ENCODE results near the gene RPL39L.
"Not testable (repeated sequence)": the region's sequence is repeated elsewhere in the genome, so short reads cannot be mapped to it uniquely, and the experiment has no call there.

RPL39L gene

GRCh38 chr3:187139126-187139894, at the start of gene RPL39L:
TSS of gene RPL39L (minus strand) at chr3:187139496. CDS start at chr3:187121300, 18,196 bp downstream.
- no peak for FAIRE-seq
- no peak for DNase-seq (ENCODE audit: low spot score)

DNA sequence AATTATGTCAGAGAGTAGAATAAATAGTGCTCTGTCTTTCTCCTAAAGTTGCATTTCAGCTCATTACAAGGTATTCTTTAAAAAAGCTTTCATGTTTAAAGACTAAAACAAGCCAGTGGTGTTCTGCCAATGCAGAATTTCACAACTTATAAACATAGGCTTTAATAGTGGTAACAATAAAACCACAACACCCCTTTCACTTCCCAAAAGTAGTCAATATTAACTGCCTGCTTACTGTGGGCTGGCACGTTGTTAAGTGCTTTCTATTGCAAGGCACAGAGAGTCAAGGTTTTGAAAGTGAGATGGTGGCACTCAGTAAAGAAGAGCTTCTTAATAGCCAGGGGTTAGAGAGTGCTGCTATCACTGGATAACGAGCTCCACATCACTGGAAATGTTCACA, 49.6 kb upstream of the RPL39L start:
- DNase-seq (ENCODE audit: low spot score) (no peak), FAIRE-seq (no peak)

DNA sequence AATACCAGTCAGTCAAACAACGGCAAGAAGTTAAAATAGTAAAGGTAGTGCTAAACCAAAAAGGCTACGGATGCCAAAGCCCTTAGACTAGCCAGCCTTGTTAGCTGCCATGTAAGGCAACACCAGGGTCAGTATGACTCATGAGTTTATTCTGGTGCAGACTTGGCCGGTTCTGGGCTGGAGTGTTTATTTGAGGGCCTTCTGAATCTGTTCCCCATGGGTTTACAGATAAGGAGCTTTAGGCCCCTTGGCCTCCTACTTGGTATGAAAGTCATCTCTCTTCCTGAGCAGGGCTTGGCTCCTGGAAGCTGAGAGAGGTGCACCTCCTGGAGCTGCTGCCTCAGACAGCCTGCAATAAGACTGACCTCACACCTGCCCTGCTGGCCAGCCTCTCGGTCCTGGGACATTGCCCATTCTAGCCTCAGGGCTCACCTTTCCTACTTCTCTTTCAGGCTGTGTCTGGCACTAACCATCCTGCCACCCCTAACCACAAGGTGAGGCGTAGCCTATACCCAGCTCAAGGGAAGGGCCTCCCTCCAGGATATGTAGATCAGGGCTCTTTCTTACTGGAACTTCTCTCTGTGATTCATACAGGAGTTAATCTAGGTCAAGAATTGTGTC, 47.6 kb upstream of the RPL39L start:
- FAIRE-seq (no peak), DNase-seq (ENCODE audit: low spot score) (no peak)

DNA sequence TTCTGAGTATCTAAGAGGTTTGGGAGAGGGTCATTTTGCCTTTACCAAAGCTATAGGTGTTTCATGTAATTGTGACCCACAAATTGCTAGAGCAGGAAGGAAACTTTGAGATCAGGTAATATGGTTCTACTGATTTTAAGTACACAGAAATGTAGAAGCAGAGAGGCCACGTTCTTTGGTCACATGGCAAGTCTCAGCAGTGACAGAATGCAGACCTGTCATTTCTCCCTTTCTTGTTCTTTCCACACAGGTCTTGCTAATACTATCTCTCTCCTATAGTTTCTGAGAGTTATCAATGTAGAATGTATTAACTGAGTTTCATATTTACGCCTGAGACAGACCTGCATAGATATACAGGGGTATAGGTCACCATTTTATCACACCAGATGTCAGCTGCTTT, 47.1 kb upstream of the RPL39L start:
- DNase-seq (ENCODE audit: low spot score) (no peak), FAIRE-seq (no peak)

DNA sequence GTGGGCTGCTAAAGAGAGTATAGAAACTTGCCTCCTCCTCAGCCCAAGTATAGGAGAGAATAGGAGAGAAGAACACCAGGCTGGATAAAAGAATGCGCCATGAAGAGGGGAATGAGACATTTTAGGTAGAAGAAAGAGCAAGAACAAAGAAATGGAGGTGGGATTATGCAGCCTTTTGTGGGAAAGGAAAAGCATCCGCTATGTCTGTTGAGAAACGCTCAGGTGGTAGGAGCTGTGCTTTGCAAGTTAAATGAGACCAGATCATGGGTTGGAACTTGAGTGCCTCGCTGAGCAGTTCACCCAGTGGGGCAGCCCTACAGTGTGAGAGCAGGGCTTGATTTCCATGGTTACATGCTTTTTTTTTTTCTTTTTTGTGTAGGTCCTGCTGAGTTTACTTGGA, 46.5 kb upstream of the RPL39L start:
- no peak for FAIRE-seq
- DNase-seq (ENCODE audit: low spot score) = no peak

GRCh38 chr3:187183903-187184302, 44.6 kb upstream of the RPL39L start:
- DNase-seq (ENCODE audit: low spot score) (no peak), FAIRE-seq (no peak)

DNA sequence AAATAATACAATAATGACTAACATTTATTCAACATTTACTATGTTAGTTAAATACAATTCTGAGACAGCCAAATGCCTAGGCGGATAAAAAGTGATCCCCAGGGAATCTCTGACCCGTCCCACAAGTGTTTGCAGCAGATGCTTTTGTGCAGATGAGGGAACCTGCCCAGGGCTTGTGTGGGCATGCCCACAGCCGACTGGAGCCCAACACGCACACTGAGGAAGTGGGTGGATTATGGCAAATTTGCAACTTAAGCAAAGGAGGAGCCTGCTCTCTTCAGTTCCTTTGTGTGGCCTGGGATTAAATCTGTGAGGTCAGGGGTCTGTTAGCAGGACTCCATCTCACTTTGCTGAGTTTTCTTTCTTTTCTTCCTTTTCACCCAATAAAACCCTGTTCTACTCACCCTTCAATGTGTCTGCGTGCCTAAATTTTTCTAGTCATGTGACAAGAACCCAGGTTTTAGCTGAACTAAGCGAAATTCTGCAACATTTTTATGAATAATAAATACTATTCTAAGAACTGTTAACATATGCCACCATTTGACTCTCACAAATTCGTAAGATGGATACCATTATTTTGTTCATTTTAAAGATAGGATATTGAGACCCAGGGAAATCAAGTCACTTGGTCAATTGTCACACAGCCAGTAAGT, 44.0 kb upstream of the RPL39L start:
- no peak for FAIRE-seq
- no peak for DNase-seq (ENCODE audit: low spot score)

DNA sequence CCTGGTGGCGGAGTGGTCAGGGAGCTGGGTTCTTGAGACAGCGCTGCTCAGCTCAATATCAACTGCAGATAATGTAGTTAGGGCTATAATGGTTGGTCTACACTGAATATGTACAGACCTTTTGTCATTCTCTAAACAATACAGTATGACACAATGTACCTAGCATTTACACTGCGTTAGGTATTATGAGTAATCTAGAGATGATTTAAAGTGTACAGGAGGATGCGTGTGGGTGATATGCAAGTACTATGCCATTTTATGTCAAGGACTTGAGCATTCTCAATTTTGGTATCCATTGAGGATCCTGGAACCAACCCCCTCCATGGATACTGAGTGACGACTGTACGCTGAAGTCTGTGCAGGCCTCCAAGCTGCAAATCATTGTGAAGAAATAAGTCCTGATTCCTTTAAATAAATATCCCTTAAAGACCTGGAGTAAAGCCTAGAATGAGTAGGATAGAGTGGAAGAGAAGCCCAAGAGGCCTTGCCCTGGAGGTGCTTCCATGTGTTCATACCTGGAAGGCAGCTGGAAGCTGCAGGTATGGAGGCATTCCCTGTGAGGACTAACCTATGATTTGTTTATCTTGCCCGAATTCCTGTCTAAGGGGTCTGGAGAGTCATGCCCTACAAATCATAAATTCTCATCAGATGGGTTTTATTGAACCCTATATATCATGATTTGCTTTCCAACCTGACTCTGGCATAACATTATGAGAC, 42.3 kb upstream of the RPL39L start:
- FAIRE-seq = no peak
- DNase-seq (ENCODE audit: low spot score) = no peak

GRCh38 chr3:187172929-187173328, 33.6 kb upstream of the RPL39L start:
- FAIRE-seq (no peak), DNase-seq (ENCODE audit: low spot score) (no peak)

DNA sequence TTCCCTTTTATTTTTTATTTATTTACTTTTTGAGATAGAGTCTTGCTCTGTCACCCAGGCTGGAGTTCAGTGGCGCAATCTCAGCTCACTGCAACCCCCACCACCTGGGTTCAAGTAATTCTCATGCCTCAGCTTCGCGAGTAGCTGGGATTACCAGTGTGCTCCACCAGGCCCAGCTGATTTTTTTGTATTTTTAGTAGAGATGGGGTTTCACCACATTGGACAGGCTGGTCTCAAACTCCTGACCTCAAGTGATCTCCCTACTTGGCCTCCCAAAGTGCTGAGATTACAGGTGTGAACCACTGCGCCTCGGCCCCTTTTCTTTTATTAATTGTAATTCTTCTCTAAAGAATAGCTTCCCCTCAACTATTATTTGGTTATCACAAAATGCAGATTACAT, 31.6 kb upstream of the RPL39L start:
- not testable (repeated sequence) for DNase-seq (ENCODE audit: low spot score); FAIRE-seq

- DNase-seq (ENCODE audit: low spot score) (no peak), FAIRE-seq (no peak)
Observed at GRCh38 chr3:187169231-187169960, 30.1 kb upstream of the RPL39L start.

- FAIRE-seq = no peak
- no peak for DNase-seq (ENCODE audit: low spot score)
Observed at GRCh38 chr3:187167777-187168176, 28.5 kb upstream of the RPL39L start.

DNA sequence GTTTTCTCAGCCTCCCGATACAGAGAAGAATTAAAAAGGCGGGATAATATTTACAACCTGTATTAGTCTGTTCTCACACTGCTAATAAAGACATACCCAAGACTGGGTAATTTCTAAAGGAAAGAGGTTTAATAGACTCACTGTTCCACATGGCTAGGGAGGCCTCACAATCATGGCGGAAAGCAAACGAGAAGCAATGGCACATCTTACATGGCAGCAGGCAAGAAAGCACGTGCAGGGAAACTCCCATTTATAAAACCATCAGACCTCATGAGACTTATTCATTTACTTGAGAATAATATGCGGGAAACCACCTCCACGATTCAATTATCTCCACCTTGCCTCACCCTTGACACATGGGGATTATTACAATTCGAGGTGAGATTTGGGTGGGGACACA, 27.5 kb upstream of the RPL39L start:
- FAIRE-seq (no peak), DNase-seq (ENCODE audit: low spot score) (no peak)

GRCh38 chr3:187165144-187165543, 25.8 kb upstream of the RPL39L start:
- FAIRE-seq = peak; percentile 66

GRCh38 chr3:187162265-187162953, 23.1 kb upstream of the RPL39L start:
- FAIRE-seq = no peak
- DNase-seq (ENCODE audit: low spot score) = no peak

More at GRCh38 chr3:187165144-187165543, 25.8 kb upstream of the RPL39L start:
- DNase-seq (ENCODE audit: low spot score) = peak; percentile 35

DNA sequence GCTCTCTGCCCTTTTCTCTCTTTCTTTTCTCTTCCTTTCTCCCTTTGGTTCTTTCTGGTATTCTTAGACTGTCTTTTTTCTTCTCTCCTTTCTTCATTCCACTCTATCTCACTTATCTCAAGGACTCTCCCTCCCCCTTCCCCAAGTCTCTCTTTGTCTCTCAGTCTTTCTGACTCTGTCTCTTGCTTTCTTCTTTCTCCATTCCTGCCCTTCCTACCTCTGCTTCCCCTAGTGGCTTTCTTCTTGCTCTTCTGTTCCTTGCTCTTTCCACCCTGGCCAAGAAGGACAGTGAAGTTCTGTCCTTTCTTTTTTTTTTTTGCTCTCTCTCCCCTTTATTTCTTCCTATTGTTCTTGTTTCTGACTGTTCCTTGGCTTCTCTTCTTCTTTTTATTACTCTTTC, 22.3 kb upstream of the RPL39L start:
- DNase-seq (ENCODE audit: low spot score) (no peak), FAIRE-seq (no peak)

DNA sequence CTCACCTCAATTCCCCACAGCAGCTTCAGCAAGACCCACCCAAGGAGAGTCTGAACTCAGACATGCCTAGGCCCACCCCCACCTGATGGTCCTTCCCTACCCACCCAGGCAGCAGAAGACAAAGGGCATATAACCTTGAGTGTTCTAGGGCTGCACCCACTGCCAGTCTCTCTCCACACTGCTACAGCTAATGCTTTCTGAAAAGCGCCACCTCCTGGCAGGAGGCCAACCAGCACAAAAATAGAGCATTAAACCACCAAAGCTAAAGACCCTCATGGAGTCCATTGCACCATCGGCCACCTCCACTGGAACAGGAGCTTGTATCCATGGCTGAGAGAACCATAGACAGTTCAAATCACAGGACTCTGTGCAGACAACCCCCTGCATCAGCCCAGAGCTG, 11.3 kb upstream of the RPL39L start:
- no peak for FAIRE-seq
- DNase-seq (ENCODE audit: low spot score) = no peak

GRCh38 chr3:187150186-187150585, 10.9 kb upstream of the RPL39L start:
- FAIRE-seq (no peak), DNase-seq (ENCODE audit: low spot score) (no peak)

- DNase-seq (ENCODE audit: low spot score) (no peak), FAIRE-seq (no peak)
Observed at GRCh38 chr3:187146389-187146788, 7.1 kb upstream of the RPL39L start.

GRCh38 chr3:187145149-187145895, 6.0 kb upstream of the RPL39L start:
- FAIRE-seq = no peak

More at GRCh38 chr3:187145149-187145895, 6.0 kb upstream of the RPL39L start:
- DNase-seq (ENCODE audit: low spot score) = no peak

Data from RCC 7860 (cell line).